ENCODE measurements around the gene CNN1.

Gene CNN1

DNA sequence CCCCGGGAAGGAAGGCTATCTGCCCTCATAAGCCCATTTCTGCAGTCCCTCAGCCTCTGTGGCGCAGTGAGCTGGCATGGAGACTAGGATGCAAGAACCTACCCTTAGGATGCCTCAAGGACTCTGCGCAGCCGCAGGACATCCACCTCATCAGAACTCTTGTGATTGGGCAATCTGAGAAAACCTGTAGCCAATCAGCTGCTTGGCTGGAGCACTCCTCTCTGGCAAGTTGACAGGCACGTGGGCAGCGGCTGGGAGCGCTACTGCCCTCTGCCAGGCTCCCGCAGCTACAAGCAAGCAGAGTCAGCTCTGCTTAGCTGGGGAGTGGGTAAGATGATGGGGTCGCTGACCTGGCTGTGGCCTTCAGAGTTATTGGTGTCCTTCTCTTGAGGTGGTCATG lies 8.2 kb upstream of the CNN1 start:
- no peak overlapping the region for H3K4me3 ChIP-seq (ENCODE audit: low read depth, low read length)
- DNase-seq (ENCODE audit: low read depth), result peak; percentile 45
- TF ChIP-seq, protein P1, sequence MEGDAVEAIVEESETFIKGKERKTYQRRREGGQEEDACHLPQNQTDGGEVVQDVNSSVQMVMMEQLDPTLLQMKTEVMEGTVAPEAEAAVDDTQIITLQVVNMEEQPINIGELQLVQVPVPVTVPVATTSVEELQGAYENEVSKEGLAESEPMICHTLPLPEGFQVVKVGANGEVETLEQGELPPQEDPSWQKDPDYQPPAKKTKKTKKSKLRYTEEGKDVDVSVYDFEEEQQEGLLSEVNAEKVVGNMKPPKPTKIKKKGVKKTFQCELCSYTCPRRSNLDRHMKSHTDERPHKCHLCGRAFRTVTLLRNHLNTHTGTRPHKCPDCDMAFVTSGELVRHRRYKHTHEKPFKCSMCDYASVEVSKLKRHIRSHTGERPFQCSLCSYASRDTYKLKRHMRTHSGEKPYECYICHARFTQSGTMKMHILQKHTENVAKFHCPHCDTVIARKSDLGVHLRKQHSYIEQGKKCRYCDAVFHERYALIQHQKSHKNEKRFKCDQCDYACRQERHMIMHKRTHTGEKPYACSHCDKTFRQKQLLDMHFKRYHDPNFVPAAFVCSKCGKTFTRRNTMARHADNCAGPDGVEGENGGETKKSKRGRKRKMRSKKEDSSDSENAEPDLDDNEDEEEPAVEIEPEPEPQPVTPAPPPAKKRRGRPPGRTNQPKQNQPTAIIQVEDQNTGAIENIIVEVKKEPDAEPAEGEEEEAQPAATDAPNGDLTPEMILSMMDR (IDR thresholded peaks at IDR 0.05; ENCODE audit: low read depth, low read length, missing control alignments), result peak; percentile 8

DNA sequence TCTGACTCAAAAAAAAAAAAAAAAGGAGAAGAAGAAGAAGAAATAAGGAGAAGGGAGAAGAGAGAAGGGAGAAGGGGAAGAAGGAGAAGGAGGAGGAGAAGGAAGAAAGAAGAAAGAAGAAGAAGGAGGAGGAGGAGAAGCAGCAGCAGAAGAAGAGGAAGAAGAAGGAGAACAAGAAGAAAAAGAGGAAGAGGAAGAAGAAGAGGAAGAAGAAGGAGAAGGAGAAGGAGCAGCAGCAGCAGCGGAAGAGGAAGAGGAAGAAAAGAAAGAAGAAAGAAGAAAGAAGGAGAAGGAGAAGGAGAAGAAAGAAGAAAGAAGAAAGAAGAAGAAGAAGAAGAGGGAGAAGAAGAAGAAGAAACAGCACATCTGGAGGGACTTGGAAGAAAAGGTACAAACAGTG lies 4.1 kb upstream of the CNN1 start:
- TF ChIP-seq, protein P1 (IDR thresholded peaks at IDR 0.05; ENCODE audit: low read depth, low read length, missing control alignments), result no peak
- DNase-seq (ENCODE audit: low read depth), result no peak

DNA sequence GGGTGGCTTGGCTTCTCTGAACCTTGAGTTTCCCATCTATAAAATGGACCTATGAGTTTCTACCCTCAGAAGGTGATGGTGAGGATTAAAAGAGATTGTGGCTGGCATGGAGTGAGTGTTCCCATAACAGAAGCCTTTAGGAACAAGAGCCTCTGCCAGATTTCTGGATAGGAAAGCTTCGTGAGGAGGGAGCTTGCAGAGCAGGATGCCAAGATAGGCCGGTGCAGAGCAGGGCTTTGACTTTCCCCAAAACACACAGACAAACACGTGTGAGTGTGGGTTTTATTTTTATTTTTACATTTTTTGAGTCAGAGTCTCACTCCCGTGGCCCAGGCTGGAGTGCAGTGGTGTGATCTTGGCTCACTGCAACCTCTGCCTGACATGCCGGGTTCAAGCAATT lies 3.7 kb upstream of the CNN1 start:
- TF ChIP-seq, protein P1 (IDR thresholded peaks at IDR 0.05; ENCODE audit: low read depth, low read length, missing control alignments), result no peak
- no peak for DNase-seq (ENCODE audit: low read depth)
- H3K4me3 ChIP-seq (ENCODE audit: low read depth, low read length), result no peak overlapping the region

More for the DNA sequence above, 4.1 kb upstream of the CNN1 start:
- H3K4me3 ChIP-seq (ENCODE audit: low read depth, low read length), result no peak overlapping the region

DNA sequence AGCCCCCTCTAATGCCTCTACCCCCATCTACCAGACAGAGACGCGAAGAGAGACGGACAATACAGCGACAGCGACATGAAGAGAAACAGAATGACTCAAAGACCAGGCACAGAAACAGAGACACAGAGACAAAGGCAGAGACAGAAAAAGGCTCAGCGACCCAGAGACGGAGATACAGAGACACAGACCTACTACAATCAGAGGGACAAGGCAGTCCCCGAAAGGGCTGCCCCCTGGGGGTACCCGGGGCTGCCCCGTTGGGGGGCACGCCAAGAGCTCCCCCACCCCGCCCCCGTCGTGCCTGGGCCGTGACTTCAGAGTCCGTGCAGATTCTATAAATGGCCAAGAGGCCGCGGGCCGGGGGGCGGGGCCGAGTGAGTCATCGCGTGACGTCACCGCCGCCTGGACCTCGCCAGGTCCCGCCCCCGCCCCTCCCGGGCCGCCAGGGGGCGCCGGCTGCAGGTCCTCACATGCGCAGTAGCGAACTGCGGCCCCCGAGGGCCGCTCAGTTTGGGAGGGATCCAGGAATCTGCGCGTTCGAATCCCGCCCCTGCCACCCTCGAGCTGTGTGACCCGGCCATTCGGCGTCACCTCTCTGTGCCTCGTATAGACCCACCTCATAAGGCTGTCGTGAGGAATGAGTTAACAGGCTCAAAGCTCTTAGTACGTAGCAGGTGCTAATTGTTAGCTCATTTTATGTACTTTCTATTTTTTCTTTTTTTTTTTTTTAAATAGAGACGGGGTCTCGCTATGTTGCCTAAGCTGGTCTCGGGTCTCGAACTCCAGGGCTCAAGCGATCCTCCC lies 2.7 kb upstream of the CNN1 start:
- peak overlapping the region; percentile 53 for H3K4me3 ChIP-seq (ENCODE audit: low read depth, low read length)
- TF ChIP-seq, protein P1 (IDR thresholded peaks at IDR 0.05; ENCODE audit: low read depth, low read length, missing control alignments), result peak; percentile 90
- no peak for DNase-seq (ENCODE audit: low read depth)

DNA sequence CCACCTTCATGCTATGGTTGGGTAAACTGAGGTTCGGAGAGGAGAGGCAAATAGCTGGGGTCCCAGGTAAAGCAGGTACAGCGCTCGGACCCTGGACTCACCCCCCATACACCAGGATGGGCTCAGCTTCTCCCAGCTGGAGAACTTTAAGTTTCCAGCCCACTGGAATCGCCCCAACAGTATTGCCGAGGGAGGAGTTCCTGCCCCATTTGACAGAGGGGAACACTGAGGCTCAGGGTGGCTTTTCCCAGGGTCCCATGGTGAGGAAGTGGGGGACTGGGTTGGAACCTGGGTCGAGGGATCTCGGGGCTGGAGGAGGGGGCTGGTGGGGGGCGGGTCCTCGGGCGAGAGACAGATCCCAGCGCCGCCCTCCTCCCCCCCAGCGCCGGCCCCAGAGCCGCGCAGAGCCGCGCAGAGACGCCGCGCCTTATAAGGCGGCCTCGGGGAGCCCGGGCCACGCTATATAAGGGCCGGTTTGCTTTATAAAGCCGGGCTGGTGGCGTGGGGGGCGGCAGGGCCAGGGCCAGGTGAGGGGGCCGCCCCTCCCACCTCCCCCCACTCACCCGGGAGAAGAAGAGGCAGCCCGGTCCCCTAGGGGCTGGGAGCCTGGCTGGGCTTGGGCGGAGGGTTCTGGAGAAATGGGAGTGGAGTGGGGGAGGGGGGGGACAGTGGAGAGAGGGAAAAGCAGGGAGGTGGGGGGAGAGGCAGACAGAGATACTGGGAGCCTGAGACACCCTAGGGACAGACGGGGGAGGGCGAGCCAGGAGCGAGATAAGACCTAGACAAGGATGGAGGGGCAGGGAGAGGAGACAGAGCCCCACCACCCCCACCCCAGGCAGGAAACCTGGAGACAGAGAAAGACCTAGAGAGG lies 1.1 kb downstream of the CNN1 start:
- TF ChIP-seq, protein P1 (IDR thresholded peaks at IDR 0.05; ENCODE audit: low read depth, low read length, missing control alignments), result no peak

DNA sequence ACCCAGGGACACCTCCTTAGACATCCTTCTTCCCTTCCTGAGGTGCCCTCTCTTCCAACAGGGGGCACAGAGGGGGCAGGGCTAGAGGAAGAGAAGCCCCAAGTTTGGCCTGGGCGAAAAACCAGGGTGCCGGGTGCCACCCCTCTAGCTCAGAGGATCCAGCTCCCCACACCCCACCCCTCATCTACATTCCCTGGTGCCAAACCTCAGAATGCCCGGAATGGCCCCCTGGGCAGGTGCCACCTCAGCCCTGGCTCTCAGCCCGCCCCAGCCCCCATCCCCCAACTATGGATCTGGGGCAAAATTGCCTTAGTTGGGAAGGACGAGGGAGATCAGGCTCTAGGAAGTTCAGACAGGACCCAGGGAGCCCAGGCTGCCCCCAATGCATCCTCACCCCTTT lies 2.0 kb downstream of the CNN1 start:
- TF ChIP-seq, protein P1 (IDR thresholded peaks at IDR 0.05; ENCODE audit: low read depth, low read length, missing control alignments), result no peak
- no peak for DNase-seq (ENCODE audit: low read depth)
- H3K4me3 ChIP-seq (ENCODE audit: low read depth, low read length), result no peak overlapping the region

More for the DNA sequence above, 1.1 kb downstream of the CNN1 start:
- H3K4me3 ChIP-seq (ENCODE audit: low read depth, low read length), result no peak overlapping the region
- no peak for DNase-seq (ENCODE audit: low read depth)
